Lung (tissue), 16 donors: ENCODE results near the gene CHML. TPM values are rescaled to one million over a fixed set of nuclear protein-coding genes. Genes with fewer than 3 reads are reported as not detected.

Experiments
- ATAC-seq: fragments of 200-7000 bp; cut with Tn5 transposase; one replicate; pipeline ENCODE4 v1.9.1; 2020; ENCODE audit warnings: moderate number of reproducible peaks; ENCODE audit not compliant: insufficient read depth, low FRiP score
- DNase-seq, 3 donors: peaks; one replicate each; pipeline ENCODE4 v3.0.0-alpha.2; 2013 to 2017
- H3K27ac ChIP-seq, 2 donors: one replicate each; pipeline ENCODE4 v1.5.1; 2013; ENCODE audit warnings: mild to moderate bottlenecking in 2 of 2, moderate library complexity in 2 of 2, control low read depth in 1 of 2, inconsistent platforms in 1 of 2, low read depth in 1 of 2, low read length in 1 of 2
- H3K27me3 ChIP-seq, 3 donors: one replicate each; pipeline ENCODE4 v1.5.1; 2013; ENCODE audit warnings: low read length in 2 of 3; ENCODE audit not compliant: control insufficient read depth in 3 of 3, insufficient read depth in 3 of 3
- H3K36me3 ChIP-seq, 4 donors: one replicate each; pipeline ENCODE4 v1.5.1; 2013; ENCODE audit warnings: low read length in 4 of 4, mild to moderate bottlenecking in 1 of 4, moderate library complexity in 1 of 4; ENCODE audit not compliant: control insufficient read depth in 4 of 4, insufficient read depth in 4 of 4
- H3K4me1 ChIP-seq, 5 donors: one replicate each; pipeline ENCODE4 v1.5.1; 2013; ENCODE audit warnings: low read length in 5 of 5, mild to moderate bottlenecking in 2 of 5, moderate library complexity in 1 of 5; ENCODE audit not compliant: control insufficient read depth in 5 of 5, insufficient read depth in 5 of 5
- H3K4me3 ChIP-seq: one replicate; pipeline ENCODE4 v1.5.1; 2013; ENCODE audit warnings: mild to moderate bottlenecking, control low read depth, moderate library complexity
- H3K9ac ChIP-seq, 2 donors: one replicate each; pipeline ENCODE4 v1.5.1; 2013; ENCODE audit warnings: low read length in 2 of 2, control low read depth in 1 of 2; ENCODE audit not compliant: insufficient read depth in 1 of 2
- H3K9me3 ChIP-seq, 4 donors: one replicate each; pipeline ENCODE4 v1.5.1; 2013; ENCODE audit warnings: low read length in 3 of 4, mild to moderate bottlenecking in 1 of 4, moderate library complexity in 1 of 4; ENCODE audit not compliant: control insufficient read depth in 4 of 4, insufficient read depth in 3 of 4
- WGBS, 2 donors: extraction: QIAGEN DNeasy Blood & Tissue Kit; methylation state at CpG; one replicate each; pipeline ENCODE4 v1.1.7; 2013; 5-methylcytosine and 5-hydroxymethylcytosine counted together
- long read RNA-seq, 5 donors: transcript quantifications; one replicate each; lab custom pipeline, GENCODE V29; 2026
- polyA plus RNA-seq, 2 donors: library from polyadenylated mRNA; stranded (reverse); fragments of 200-250 nt; gene quantifications; one replicate each; pipeline ENCODE4 v1.2.1, GENCODE V29; 2013
- total RNA-seq, 2 donors: library from RNA; depleted of rRNA in 1 of 2; stranded (reverse); fragments of >200 nt in 1 of 2; gene quantifications; one replicate each; pipeline ENCODE4 v1.2.1, GENCODE V29; 2014 to 2021
- TF ChIP-seq, protein P1 (sequence below): IDR thresholded peaks from 2 replicates; pipeline ENCODE4 v1.5.1; 2012; ENCODE audit warnings: mild to moderate bottlenecking; ENCODE audit errors: control extremely low read depth, extremely low read depth
- donor health status: control.
- donor health status: control.
- donor health status: Bipolar disorder and iron deficiency.
- donor health status: healthy.
- donor health status: DM: yes; HTN: yes; CAD: no.

Gene CHML, protein sequence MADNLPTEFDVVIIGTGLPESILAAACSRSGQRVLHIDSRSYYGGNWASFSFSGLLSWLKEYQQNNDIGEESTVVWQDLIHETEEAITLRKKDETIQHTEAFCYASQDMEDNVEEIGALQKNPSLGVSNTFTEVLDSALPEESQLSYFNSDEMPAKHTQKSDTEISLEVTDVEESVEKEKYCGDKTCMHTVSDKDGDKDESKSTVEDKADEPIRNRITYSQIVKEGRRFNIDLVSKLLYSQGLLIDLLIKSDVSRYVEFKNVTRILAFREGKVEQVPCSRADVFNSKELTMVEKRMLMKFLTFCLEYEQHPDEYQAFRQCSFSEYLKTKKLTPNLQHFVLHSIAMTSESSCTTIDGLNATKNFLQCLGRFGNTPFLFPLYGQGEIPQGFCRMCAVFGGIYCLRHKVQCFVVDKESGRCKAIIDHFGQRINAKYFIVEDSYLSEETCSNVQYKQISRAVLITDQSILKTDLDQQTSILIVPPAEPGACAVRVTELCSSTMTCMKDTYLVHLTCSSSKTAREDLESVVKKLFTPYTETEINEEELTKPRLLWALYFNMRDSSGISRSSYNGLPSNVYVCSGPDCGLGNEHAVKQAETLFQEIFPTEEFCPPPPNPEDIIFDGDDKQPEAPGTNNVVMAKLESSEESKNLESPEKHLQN
- total RNA-seq (10 to 100 TPM in 1 of 2 donors, 1 to 10 TPM in 1; 6.9 to 24.6 TPM), polyA plus RNA-seq (1 to 10 TPM; 2.4 to 2.7 TPM)
- long read RNA-seq, donor 1, full-length matches to known transcripts: 10 of 10 reads
- long read RNA-seq, donor 1, partial matches to known transcripts: 0 of 10 reads
- long read RNA-seq, donor 1, other reads (novel, unspliced or antisense): 0 of 10 reads
- long read RNA-seq, donor 2, full-length matches to known transcripts: 2 of 2 reads
- long read RNA-seq, donor 2, partial matches to known transcripts: 0 of 2 reads
- long read RNA-seq, donor 2, other reads (novel, unspliced or antisense): 0 of 2 reads
- long read RNA-seq, donor 3, full-length matches to known transcripts: 12 of 12 reads
- long read RNA-seq, donor 3, partial matches to known transcripts: 0 of 12 reads
- long read RNA-seq, donor 3, other reads (novel, unspliced or antisense): 0 of 12 reads
- long read RNA-seq, donor 4, full-length matches to known transcripts: 5 of 5 reads
- long read RNA-seq, donor 4, partial matches to known transcripts: 0 of 5 reads
- long read RNA-seq, donor 4, other reads (novel, unspliced or antisense): 0 of 5 reads
- long read RNA-seq, donor 5, full-length matches to known transcripts: 11 of 11 reads
- long read RNA-seq, donor 5, partial matches to known transcripts: 0 of 11 reads
- long read RNA-seq, donor 5, other reads (novel, unspliced or antisense): 0 of 11 reads

DNA sequence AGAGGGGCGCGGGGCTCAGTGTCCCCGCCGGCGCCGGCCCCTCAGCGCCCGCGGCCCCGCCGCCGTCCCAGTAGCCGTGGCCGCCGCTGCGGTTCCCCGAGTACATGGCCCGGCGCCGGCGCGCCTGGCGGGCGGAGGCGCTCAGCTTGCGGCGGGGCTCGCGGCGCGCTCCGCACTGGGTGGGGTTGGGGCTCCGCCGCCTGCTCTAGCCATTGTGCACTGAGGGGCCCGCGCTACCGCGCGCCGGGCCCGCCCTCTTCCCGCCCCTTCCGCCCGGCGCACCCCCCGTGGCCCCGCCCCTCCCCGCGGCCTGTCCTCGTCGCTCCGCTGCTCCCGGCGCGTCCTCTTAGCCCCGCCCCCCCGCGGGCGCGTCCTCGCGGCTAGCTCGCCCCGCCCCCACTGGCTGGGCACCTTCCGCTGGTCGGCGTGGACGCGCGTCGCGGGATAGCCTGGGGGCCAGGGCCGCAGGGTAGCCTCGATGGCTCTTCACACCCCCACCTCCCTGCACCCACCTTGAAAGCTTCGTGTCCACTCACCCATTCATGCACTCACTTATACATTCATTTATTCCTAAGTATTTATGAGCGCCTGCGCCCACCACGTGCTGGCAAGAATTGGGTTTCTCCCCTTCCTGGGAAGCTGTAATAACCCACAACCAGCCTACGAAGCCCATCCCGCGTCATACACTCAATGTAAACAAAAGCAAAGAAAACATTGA lies at the start of gene CHML, which contains the start of gene OPN3:
TSS of gene CHML (minus strand) at position 221 of the 718 bp plus-strand sequence. CDS start 4,603 bp downstream, outside the sequence.
TSS of gene OPN3 (minus strand) at position 221 of the 718 bp plus-strand sequence. CDS start at position 106, 115 bp downstream.
- Histone ChIP-seq H3K36me3 (peaks cover 0 to 4% (median under 1%) of the 10 kb centered on the region in 4 donors), H3K9ac (peak within 1 kb of the TSS; percentile 77 to 92), H3K4me3 (peak within 1 kb of the TSS; percentile 72), H3K27me3 (no peaks in the 10 kb centered on the region), H3K9me3 (no peaks in the 10 kb centered on the region), H3K27ac (peak within 1 kb of the TSS; percentile 84), H3K4me1 (peaks cover 0 to 17% (median 11%) of the 10 kb centered on the region in 5 donors)
- ATAC-seq: peak; percentile 100
- peak; percentile 92 to 96 (median 95) for DNase-seq
- WGBS, 2 donors: 4 to 5% methylated on average over 57 to 81 of the region's 81 CpGs
- TF ChIP-seq, protein P1, sequence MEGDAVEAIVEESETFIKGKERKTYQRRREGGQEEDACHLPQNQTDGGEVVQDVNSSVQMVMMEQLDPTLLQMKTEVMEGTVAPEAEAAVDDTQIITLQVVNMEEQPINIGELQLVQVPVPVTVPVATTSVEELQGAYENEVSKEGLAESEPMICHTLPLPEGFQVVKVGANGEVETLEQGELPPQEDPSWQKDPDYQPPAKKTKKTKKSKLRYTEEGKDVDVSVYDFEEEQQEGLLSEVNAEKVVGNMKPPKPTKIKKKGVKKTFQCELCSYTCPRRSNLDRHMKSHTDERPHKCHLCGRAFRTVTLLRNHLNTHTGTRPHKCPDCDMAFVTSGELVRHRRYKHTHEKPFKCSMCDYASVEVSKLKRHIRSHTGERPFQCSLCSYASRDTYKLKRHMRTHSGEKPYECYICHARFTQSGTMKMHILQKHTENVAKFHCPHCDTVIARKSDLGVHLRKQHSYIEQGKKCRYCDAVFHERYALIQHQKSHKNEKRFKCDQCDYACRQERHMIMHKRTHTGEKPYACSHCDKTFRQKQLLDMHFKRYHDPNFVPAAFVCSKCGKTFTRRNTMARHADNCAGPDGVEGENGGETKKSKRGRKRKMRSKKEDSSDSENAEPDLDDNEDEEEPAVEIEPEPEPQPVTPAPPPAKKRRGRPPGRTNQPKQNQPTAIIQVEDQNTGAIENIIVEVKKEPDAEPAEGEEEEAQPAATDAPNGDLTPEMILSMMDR: no peak

DNA sequence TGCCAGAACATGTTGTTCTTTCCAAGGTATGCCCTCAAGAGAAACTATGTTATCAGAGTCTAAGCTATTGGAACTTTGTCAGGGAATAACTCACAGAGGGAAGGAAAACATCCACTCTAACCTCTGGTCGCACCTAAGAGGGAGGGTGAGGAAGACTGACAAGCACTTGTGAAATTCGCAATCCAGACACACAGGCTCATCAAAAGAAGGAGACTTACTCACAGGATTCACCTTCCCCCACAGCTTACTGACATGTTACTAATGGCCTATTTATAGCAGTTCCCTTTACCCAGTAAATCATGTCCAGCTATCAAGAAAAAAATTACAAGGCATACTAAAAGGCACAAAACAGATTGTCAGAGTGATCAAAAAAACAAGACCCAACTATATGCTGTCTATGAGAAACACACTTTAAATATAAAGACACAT lies 48.8 kb upstream of the CHML start:
- Histone ChIP-seq H3K9me3 (no peaks in the 10 kb centered on the region), H3K27me3 (no peaks in the 10 kb centered on the region), H3K4me3 (no peak overlapping the region), H3K9ac (no peak overlapping the region), H3K36me3 (no peaks in the 10 kb centered on the region), H3K4me1 (no peaks in the 10 kb centered on the region), H3K27ac (no peak overlapping the region)
- WGBS, 2 donors: 34 to 35% methylated on average over 2 of the region's 2 CpGs
- TF ChIP-seq, protein P1: no peak
- ATAC-seq (no peak), DNase-seq (no peak)

DNA sequence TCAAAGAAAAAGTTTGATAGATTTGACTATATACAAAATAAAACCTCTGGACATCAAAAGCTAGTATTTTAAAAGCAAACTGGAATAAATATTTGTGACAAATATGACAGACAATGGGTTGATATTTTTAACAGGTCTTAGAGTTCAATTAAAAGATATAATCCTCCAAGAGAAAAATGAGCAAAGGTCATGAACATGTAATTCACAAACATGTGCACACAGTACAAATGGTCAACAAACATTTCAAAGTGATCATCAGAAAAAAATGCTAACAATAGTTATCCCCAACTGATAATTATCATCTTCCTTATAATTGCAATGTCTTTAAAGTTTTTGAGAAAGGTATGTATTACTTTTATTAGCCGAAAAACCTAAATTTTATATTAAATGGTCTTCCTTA lies 43.9 kb upstream of the CHML start:
- TF ChIP-seq, protein P1: no peak

More for the DNA sequence above, 43.9 kb upstream of the CHML start:
- no peaks in the 10 kb centered on the region for H3K9me3 ChIP-seq
- peaks cover 0 to under 1% (median 0%) of the 10 kb centered on the region in 3 donors for H3K27me3 ChIP-seq
- no peaks in the 10 kb centered on the region for H3K36me3 ChIP-seq
- no peak overlapping the region for H3K4me3 ChIP-seq
- H3K27ac ChIP-seq: no peak overlapping the region
- WGBS, 2 donors: 96 to 97% methylated on average over 1 of the region's 1 CpG
- no peak overlapping the region for H3K9ac ChIP-seq
- no peak for DNase-seq
- H3K4me1 ChIP-seq: no peaks in the 10 kb centered on the region
- ATAC-seq: no peak
